NB4 (cell line): ENCODE data around the gene NT5C.
"Not testable (repeated sequence)": the region's sequence is repeated elsewhere in the genome, so short reads cannot be mapped to it uniquely, and the experiment has no call there.

Source experiments
- DNase-seq: peaks from one replicate; pipeline ENCODE4 v3.0.0; 2010; ENCODE audit warnings: low read depth
- H3K4me3 ChIP-seq: one replicate; pipeline ENCODE4 v1.5.1; 2011; ENCODE audit warnings: mild to moderate bottlenecking, low read depth, low read length, moderate library complexity
- MYC ChIP-seq: IDR thresholded peaks from 2 replicates; pipeline ENCODE4 v1.6.1; 2011; ENCODE audit warnings: low read depth, low read length
- POLR2A ChIP-seq: IDR thresholded peaks from 2 replicates; pipeline ENCODE4 v1.6.1; 2011; ENCODE audit warnings: mild to moderate bottlenecking; ENCODE audit not compliant: insufficient read length; ENCODE audit errors: extremely low read depth
- TF ChIP-seq, protein P1 (sequence below): IDR thresholded peaks from one replicate; pipeline ENCODE4 v1.5.1; 2012; ENCODE audit warnings: low read depth, low read length
- TF ChIP-seq, protein P2 (sequence below): IDR thresholded peaks from 2 replicates; pipeline ENCODE4 v1.6.1; 2011; ENCODE audit warnings: low read depth, low read length

The NT5C gene

DNA sequence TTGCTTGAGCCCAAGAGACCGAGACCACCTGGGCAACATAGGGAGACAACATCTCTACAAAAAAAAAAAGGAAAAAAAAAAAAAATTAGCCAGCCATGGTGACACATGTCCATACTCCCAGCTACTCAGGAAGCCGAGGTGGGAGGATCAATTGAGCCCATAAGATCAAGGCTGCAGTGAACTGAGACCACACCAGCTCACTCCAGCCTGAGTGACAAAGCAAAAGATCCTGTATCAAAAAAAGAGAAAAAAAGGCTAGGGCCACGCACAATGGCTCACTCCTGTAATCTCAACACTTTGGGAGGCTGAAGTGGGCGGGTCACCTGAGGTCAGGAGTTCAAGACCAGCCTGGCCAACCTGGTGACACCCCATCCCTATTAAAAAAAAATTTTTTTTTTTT lies 37.5 kb upstream of the NT5C start:
- H3K4me3 ChIP-seq, result no peak overlapping the region
- TF ChIP-seq MYC, result no peak
- TF ChIP-seq, protein P1, sequence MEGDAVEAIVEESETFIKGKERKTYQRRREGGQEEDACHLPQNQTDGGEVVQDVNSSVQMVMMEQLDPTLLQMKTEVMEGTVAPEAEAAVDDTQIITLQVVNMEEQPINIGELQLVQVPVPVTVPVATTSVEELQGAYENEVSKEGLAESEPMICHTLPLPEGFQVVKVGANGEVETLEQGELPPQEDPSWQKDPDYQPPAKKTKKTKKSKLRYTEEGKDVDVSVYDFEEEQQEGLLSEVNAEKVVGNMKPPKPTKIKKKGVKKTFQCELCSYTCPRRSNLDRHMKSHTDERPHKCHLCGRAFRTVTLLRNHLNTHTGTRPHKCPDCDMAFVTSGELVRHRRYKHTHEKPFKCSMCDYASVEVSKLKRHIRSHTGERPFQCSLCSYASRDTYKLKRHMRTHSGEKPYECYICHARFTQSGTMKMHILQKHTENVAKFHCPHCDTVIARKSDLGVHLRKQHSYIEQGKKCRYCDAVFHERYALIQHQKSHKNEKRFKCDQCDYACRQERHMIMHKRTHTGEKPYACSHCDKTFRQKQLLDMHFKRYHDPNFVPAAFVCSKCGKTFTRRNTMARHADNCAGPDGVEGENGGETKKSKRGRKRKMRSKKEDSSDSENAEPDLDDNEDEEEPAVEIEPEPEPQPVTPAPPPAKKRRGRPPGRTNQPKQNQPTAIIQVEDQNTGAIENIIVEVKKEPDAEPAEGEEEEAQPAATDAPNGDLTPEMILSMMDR, result no peak
- no peak for TF ChIP-seq POLR2A
- TF ChIP-seq, protein P2, sequence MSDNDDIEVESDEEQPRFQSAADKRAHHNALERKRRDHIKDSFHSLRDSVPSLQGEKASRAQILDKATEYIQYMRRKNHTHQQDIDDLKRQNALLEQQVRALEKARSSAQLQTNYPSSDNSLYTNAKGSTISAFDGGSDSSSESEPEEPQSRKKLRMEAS, result no peak
- no peak for DNase-seq

DNA sequence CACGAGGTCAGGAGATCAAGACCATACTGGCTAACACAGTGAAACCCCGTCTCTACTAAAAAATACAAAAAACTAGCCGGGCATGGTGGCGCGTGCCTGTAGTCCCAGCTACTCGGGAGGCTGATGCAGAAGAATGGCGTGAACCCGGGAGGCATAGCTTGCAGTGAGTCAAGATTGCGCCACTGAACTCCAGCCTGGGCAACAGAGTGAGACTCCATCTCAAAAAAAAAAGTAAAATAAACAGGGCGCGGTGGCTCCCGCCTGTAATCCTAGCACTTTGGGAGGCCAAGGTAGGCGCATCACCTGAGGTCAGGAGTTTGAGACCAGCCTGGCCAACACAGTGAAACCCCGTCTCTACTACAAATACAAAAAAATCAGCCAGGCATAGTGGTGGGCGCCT lies 33.1 kb upstream of the NT5C start:
- H3K4me3 ChIP-seq, DNase-seq: not testable (repeated sequence)

DNA sequence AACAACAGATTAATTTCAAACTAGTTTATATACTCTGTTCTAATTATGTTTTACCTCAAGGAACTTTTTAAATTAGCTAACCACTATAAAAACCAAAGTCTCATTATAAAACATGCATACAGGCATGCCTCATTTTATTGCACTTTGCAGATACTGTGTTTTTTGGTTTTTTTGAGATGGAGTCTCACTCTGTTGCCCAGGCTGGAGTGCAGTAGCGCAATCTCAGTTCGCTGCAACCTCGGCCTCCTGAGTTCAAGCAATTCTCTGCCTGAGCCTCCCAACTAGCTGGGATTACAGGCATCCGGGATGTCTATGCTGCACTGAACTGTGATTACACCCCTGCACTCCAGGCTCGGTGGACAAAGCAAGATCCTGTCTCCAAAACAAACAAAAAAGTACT lies 31.5 kb upstream of the NT5C start:
- no peak overlapping the region for H3K4me3 ChIP-seq
- no peak for TF ChIP-seq MYC
- TF ChIP-seq, protein P1, result no peak
- TF ChIP-seq POLR2A, result no peak
- TF ChIP-seq, protein P2, result no peak
- DNase-seq, result no peak

DNA sequence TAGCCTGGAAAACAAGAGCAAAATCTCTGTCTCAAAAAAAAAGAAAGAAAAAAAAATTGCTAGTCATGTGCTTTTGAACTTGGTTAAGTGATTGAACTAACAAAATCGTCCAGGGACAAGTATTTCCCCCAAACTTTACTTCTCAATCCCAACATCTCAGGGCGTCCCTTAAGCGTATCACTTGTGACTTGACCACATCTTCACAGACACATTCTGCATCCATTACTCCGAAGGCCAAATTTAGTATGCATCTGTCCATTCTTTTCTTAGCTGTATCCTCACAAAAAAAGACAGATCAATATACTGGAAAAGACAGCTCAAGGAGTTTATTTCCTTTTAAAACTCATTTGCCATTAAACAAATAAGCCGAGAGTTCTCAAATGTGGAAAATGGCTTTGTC lies 28.7 kb upstream of the NT5C start:
- no peak overlapping the region for H3K4me3 ChIP-seq
- no peak for DNase-seq
- TF ChIP-seq, protein P2, result no peak
- TF ChIP-seq MYC, result no peak
- no peak for TF ChIP-seq POLR2A
- TF ChIP-seq, protein P1, result no peak

DNA sequence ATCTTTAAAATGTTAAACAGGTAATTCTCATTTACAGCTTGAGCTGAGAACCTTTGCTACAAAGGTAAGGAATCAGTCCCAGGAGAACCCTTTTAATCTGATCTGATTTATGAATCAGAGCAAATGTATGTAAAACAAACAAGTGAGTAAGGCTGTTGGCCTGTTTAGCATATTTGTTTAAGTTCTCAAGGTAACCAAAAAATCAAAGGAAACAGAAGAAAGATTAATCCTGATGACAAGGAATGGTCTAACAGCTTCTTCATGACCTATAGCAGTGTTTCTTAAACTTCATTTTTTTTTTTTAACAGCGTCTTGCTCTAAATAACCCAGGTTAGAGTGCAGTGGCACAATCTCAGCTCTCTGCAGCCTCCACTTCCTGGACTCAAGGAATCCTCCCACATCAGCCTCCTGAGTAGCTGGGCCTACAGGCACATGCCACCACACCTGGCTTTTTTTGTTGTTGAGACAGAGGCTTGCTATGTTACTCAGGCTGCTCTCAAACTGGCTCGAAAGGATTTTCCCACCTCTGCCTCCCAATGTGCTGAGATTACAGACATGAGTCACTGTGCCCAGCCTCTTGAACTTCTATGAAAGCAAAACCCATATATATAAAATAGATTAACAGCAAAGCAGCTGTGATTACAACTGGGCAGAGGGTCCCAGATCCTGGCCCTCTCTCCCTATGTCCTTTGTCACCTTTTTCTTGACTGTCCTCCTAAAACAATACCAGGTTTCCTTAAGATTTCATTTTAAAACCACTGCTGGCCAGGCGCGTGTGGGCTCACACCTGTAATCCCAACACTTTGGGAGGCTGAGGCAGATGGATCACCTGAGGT lies 27.9 kb upstream of the NT5C start:
- DNase-seq, result no peak
- H3K4me3 ChIP-seq, result no peak overlapping the region
- no peak for TF ChIP-seq MYC
- TF ChIP-seq, protein P2, result no peak
- no peak for TF ChIP-seq POLR2A
- TF ChIP-seq, protein P1, result no peak

DNA sequence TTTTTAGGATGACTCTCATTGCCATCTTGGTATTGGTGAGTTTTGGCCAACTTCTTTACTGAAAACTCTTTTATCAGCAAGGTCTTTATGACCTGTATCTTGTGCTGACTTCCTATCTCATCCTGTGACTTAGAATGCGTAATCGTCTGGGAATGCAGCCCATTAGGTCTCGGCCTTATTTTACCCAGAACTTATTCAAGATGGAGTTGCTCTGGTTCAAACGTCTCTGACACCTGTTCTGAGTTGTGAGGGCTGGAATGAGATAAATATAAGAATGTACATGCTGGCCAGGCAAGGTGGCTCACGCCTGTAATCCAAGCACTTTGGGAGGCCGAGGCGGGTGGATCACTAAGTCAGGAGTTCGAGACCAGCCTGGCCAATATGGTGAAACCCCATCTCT lies 26.9 kb upstream of the NT5C start:
- DNase-seq, H3K4me3 ChIP-seq: not testable (repeated sequence)

DNA sequence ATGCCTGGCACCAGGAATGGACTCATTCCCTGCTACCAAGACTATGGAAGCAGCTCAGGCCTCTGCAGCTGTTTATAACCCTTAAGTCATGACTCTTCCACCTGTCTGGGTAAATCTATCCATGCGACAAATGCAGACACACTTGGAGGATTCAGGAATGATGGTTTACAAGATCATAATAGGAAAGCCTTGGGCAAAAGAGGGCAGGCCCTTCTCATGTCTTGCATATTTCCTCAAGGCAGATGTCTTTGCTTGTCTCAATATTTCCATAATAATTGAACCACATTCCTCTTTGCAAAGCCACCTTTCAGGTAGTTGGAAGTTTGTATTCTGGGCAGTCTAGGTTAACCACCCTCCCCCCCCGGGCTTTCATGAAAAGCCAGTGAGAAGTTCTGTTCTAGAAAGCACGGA lies 23.7 kb upstream of the NT5C start:
- no peak overlapping the region for H3K4me3 ChIP-seq
- TF ChIP-seq MYC, result no peak
- TF ChIP-seq, protein P1, result no peak
- no peak for TF ChIP-seq POLR2A
- TF ChIP-seq, protein P2, result no peak
- no peak for DNase-seq
